WTC11 (cell line): ENCODE measurements around the gene PLPP2. TPM values are rescaled to one million over a fixed set of nuclear protein-coding genes. Genes with fewer than 3 reads are reported as not detected.

ENCODE experiments used
- ATAC-seq: fragments of 200-7000 bp; cut with Tn5 transposase; 2 replicates; pipeline ENCODE4 v1.10.0; 2021; ENCODE audit warnings: mild to moderate bottlenecking, moderate library complexity
- CTCF ChIA-PET: fragments of 300-600 bp; sonication (Branson Sonifier 250); formaldehyde crosslinking; loops from one replicate; lab custom pipeline; 2021; ENCODE audit warnings: antibody characterized with exemption; lab: Charles Lee
- POLR2A ChIA-PET: fragments of 350-600 bp; sonication (Branson Sonifier 250); formaldehyde crosslinking; loops from one replicate; lab custom pipeline; 2021; ENCODE audit warnings: antibody characterized with exemption; lab: Charles Lee
- DNase-seq: peaks from one replicate; pipeline ENCODE4 v3.0.0; 2021; ENCODE audit warnings: low spot score
- H3K27ac Mint-ChIP-seq: 2 replicates; pipeline ENCODE4 v1.8.0; 2021; ENCODE audit warnings: mixed read lengths
- H3K27me3 Mint-ChIP-seq: 2 replicates; pipeline ENCODE4 v1.8.0; 2021; ENCODE audit warnings: low read depth, mild to moderate bottlenecking, moderate library complexity, mixed read lengths
- H3K36me3 Mint-ChIP-seq: 2 replicates; pipeline ENCODE4 v1.8.0; 2021; ENCODE audit warnings: mixed read lengths
- H3K4me1 Mint-ChIP-seq: 2 replicates; pipeline ENCODE4 v1.8.0; 2022; ENCODE audit warnings: mixed read lengths
- H3K4me3 Mint-ChIP-seq: 2 replicates; pipeline ENCODE4 v1.8.0; 2021; ENCODE audit warnings: mild to moderate bottlenecking, moderate library complexity, mixed read lengths
- H3K9me3 Mint-ChIP-seq: 2 replicates; pipeline ENCODE4 v1.8.0; 2021; ENCODE audit warnings: mixed read lengths
- ATF1 ChIP-seq: sonication (generic); formaldehyde crosslinking; IDR thresholded peaks from 2 replicates; pipeline ENCODE4 v1.8.1; 2023; ENCODE audit warnings: mild to moderate bottlenecking, moderate library complexity, missing genetic modification reagents
- CREM ChIP-seq: sonication (generic); formaldehyde crosslinking; IDR thresholded peaks from 2 replicates; pipeline ENCODE4 v1.8.1; 2022; ENCODE audit warnings: mild to moderate bottlenecking, missing genetic modification reagents, moderate library complexity
- FOXP1 ChIP-seq: sonication (generic); formaldehyde crosslinking; IDR thresholded peaks from 2 replicates; pipeline ENCODE4 v1.8.0; 2022; ENCODE audit warnings: missing genetic modification reagents, mild to moderate bottlenecking, moderate library complexity, borderline replicate concordance
- GRHL2 ChIP-seq: fragments of 250-450 bp; sonication (Bioruptor Pico); IDR thresholded peaks from 2 replicates; pipeline ENCODE4 v1.8.0; 2022; ENCODE audit warnings: mild to moderate bottlenecking, moderate library complexity; ENCODE audit not compliant: insufficient replicate concordance, severe bottlenecking
- GTF2I ChIP-seq: fragments of 250-450 bp; sonication (Bioruptor Pico); conservative IDR thresholded peaks from 2 replicates; pipeline ENCODE4 v1.4.0; 2021; ENCODE audit warnings: mild to moderate bottlenecking
- HMGXB4 ChIP-seq: sonication (generic); formaldehyde crosslinking; IDR thresholded peaks from 2 replicates; pipeline ENCODE4 v1.8.1; 2023; ENCODE audit warnings: mild to moderate bottlenecking, moderate library complexity, missing genetic modification reagents
- JUN ChIP-seq: sonication (generic); formaldehyde crosslinking; IDR thresholded peaks from 2 replicates; pipeline ENCODE4 v1.8.0; 2023; ENCODE audit warnings: mild to moderate bottlenecking, missing genetic modification reagents
- MYBL2 ChIP-seq: sonication (generic); formaldehyde crosslinking; IDR thresholded peaks from 2 replicates; pipeline ENCODE4 v1.8.1; 2023; ENCODE audit warnings: mild to moderate bottlenecking, moderate library complexity, missing genetic modification reagents
- OVOL2 ChIP-seq: fragments of 250-450 bp; sonication (Bioruptor Pico); IDR thresholded peaks from 2 replicates; pipeline ENCODE4 v1.9.0; 2021; ENCODE audit warnings: mild to moderate bottlenecking, borderline replicate concordance
- SMAD3 ChIP-seq: sonication (generic); formaldehyde crosslinking; IDR thresholded peaks from 2 replicates; pipeline ENCODE4 v1.8.0; 2022; ENCODE audit warnings: missing genetic modification reagents, mild to moderate bottlenecking, borderline replicate concordance
- SP1 ChIP-seq: sonication (generic); formaldehyde crosslinking; conservative IDR thresholded peaks from 2 replicates; pipeline ENCODE4 v1.8.1; 2022; ENCODE audit warnings: missing genetic modification reagents
- TCF7 ChIP-seq: sonication (generic); formaldehyde crosslinking; IDR thresholded peaks from 2 replicates; pipeline ENCODE4 v1.8.0; 2022; ENCODE audit warnings: mild to moderate bottlenecking, low read depth, missing genetic modification reagents, moderate library complexity
- TEAD1 ChIP-seq: sonication (generic); formaldehyde crosslinking; IDR thresholded peaks from 2 replicates; pipeline ENCODE4 v1.8.0; 2022; ENCODE audit warnings: mild to moderate bottlenecking, missing genetic modification reagents
- ZBTB21 ChIP-seq: sonication (generic); formaldehyde crosslinking; IDR thresholded peaks from 2 replicates; pipeline ENCODE4 v1.8.1; 2023; ENCODE audit warnings: mild to moderate bottlenecking, missing genetic modification reagents, borderline replicate concordance
- ZBTB43 ChIP-seq: sonication (generic); formaldehyde crosslinking; IDR thresholded peaks from 2 replicates; pipeline ENCODE4 v1.8.1; 2023; ENCODE audit warnings: mild to moderate bottlenecking, missing genetic modification reagents
- ZNF232 ChIP-seq: sonication (generic); formaldehyde crosslinking; IDR thresholded peaks from 2 replicates; pipeline ENCODE4 v1.8.0; 2022; ENCODE audit warnings: mild to moderate bottlenecking, missing genetic modification reagents
- ZNF671 ChIP-seq: fragments of 250-450 bp; sonication (Bioruptor Pico); IDR thresholded peaks from 2 replicates; pipeline ENCODE4 v1.8.0; 2021; ENCODE audit warnings: mild to moderate bottlenecking
- ZSCAN18 ChIP-seq: fragments of 250-450 bp; sonication (Bioruptor Pico); IDR thresholded peaks from 2 replicates; pipeline ENCODE4 v2.1.2; 2022; ENCODE audit warnings: mild to moderate bottlenecking, moderate library complexity
- total RNA-seq: library from RNA; stranded (reverse); gene quantifications from 3 replicates; pipeline ENCODE4 v1.2.3, GENCODE V29; 2021
- TF ChIP-seq, protein P1 (sequence below): sonication (generic); formaldehyde crosslinking; IDR thresholded peaks from 2 replicates; pipeline ENCODE4 v1.8.1; 2022; ENCODE audit warnings: missing genetic modification reagents, borderline replicate concordance
- TF ChIP-seq, protein P2 (sequence below): sonication (generic); formaldehyde crosslinking; IDR thresholded peaks from 2 replicates; pipeline ENCODE4 v1.8.1; 2023; ENCODE audit warnings: mild to moderate bottlenecking, missing genetic modification reagents, moderate library complexity
- TF ChIP-seq, protein P3 (sequence below): sonication (generic); formaldehyde crosslinking; IDR thresholded peaks from 2 replicates; pipeline ENCODE4 v1.8.0; 2022; ENCODE audit warnings: mild to moderate bottlenecking, missing genetic modification reagents
- TF ChIP-seq, protein P4 (sequence below): sonication (generic); formaldehyde crosslinking; IDR thresholded peaks from 2 replicates; pipeline ENCODE4 v1.8.0; 2022; ENCODE audit warnings: mild to moderate bottlenecking, missing genetic modification reagents
- TF ChIP-seq, protein P5 (sequence below): fragments of 200-600 bp; IDR thresholded peaks from 2 replicates; pipeline ENCODE4 v1.8.0; 2022; ENCODE audit warnings: antibody characterized with exemption

PLPP2 gene
- total RNA-seq, 1 experiment from 2014 or later: 78.7 TPM

GRCh38 chr19:336067-336614 lies 44.9 kb upstream of the PLPP2 start:
- H3K27ac Mint-ChIP-seq: peak overlapping the region; percentile 60; the same call in 1 of the 2 replicates
- TF ChIP-seq MYBL2 (no peak), ZNF232 (no peak), OVOL2 (CRISPR knock-in tag) (no peak), JUN (CRISPR knock-in tag) (no peak)
- TF ChIP-seq, protein P1, sequence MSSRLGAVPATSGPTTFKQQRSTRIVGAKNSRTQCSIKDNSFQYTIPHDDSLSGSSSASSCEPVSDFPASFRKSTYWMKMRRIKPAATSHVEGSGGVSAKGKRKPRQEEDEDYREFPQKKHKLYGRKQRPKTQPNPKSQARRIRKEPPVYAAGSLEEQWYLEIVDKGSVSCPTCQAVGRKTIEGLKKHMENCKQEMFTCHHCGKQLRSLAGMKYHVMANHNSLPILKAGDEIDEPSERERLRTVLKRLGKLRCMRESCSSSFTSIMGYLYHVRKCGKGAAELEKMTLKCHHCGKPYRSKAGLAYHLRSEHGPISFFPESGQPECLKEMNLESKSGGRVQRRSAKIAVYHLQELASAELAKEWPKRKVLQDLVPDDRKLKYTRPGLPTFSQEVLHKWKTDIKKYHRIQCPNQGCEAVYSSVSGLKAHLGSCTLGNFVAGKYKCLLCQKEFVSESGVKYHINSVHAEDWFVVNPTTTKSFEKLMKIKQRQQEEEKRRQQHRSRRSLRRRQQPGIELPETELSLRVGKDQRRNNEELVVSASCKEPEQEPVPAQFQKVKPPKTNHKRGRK: no peak
- TF ChIP-seq, protein P2, sequence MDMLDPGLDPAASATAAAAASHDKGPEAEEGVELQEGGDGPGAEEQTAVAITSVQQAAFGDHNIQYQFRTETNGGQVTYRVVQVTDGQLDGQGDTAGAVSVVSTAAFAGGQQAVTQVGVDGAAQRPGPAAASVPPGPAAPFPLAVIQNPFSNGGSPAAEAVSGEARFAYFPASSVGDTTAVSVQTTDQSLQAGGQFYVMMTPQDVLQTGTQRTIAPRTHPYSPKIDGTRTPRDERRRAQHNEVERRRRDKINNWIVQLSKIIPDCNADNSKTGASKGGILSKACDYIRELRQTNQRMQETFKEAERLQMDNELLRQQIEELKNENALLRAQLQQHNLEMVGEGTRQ (CRISPR knock-in tag): peak; percentile 45; the same call in 1 of the 2 replicates
- TF ChIP-seq, all 79 proteins: peak for 1
- CTCF ChIA-PET: no interaction called here
- H3K27me3 Mint-ChIP-seq: no peaks in the 10 kb centered on the region
- H3K9me3 Mint-ChIP-seq: no peaks in the 10 kb centered on the region
- DNase-seq (no peak), ATAC-seq (no peak)
- H3K36me3 Mint-ChIP-seq: peaks cover 29% of the 10 kb centered on the region
- POLR2A ChIA-PET: no interaction called here
- peaks cover 5% of the 10 kb centered on the region for H3K4me1 Mint-ChIP-seq
- no peak overlapping the region for H3K4me3 Mint-ChIP-seq

DNA sequence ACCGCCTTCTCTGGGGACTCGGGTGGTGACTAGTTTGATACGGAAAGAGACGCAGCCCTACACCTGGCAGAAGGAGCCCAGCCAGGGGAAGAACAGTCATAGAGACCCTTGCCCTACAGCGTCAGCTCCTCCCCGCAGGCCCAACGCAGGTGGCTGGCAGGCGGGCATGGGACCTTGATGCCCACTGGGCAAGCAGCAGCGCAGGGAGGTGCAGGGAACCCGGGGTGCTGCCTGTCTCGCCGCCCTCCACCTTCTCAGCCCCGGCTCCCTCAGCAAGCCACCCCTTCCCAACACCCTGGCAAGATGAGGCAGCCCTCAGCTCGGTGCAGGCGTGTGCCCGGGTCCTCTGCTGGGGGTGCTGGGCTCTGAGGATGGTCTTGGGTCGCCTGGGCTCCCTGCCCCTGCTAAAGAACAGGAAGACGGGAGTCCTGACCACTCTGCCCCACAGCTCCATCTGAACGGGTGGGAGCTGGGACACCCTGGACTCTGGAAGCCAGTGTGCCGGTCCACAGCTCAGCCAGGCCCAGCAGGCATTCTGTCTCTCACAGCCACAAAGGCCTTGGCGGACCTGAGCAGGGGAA lies 44.4 kb upstream of the PLPP2 start:
- Mint-ChIP-seq H3K4me1 (peaks cover 2% of the 10 kb centered on the region; the same call in 1 of the 2 replicates), H3K4me3 (no peak overlapping the region), H3K27me3 (no peaks in the 10 kb centered on the region), H3K9me3 (peaks cover 3% of the 10 kb centered on the region), H3K36me3 (peaks cover 34% of the 10 kb centered on the region), H3K27ac (0 out of 2 replicates have a peak overlapping the region, but pooled peaks have one; percentile 23)
- ChIA-PET CTCF (no interaction called here), POLR2A (no interaction called here)
- ATAC-seq (no peak), DNase-seq (no peak)
- TF ChIP-seq TCF7 (CRISPR knock-in tag): no peak

DNA sequence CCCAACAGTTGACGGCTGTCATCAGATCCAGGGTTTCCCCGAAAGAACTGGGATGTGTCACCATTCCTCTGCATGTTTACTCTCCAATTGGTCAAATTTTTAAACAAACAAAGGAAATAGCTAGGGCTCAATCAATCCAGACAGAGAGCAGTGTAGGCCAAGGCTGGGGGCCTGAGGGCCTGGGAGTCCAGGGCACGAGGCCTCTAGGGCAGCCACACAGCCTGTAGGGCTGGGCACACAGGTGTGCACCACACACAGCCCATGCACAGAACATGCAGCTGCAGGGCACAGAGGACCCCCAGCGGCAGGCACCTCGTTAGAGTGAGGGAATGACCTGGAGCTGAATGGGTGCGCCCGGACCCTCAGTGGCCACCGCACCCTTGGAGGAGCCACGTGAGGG lies 43.9 kb upstream of the PLPP2 start:
- Mint-ChIP-seq H3K27ac (0 out of 2 replicates have a peak overlapping the region, but pooled peaks have one; percentile 19), H3K4me1 (no peaks in the 10 kb centered on the region; the same call in 1 of the 2 replicates), H3K36me3 (peaks cover 35% of the 10 kb centered on the region), H3K27me3 (no peaks in the 10 kb centered on the region), H3K9me3 (peaks cover 4% of the 10 kb centered on the region), H3K4me3 (no peak overlapping the region)
- CTCF ChIA-PET: no interaction called here
- TF ChIP-seq ATF1 (CRISPR knock-in tag): no peak
- no peak for TF ChIP-seq ZBTB21 (CRISPR knock-in tag)
- no peak for TF ChIP-seq SP1 (CRISPR knock-in tag)
- no peak for TF ChIP-seq ZSCAN18 (CRISPR knock-in tag)
- TF ChIP-seq, protein P3, sequence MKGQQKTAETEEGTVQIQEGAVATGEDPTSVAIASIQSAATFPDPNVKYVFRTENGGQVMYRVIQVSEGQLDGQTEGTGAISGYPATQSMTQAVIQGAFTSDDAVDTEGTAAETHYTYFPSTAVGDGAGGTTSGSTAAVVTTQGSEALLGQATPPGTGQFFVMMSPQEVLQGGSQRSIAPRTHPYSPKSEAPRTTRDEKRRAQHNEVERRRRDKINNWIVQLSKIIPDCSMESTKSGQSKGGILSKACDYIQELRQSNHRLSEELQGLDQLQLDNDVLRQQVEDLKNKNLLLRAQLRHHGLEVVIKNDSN (CRISPR knock-in tag): no peak
- TF ChIP-seq, protein P4, sequence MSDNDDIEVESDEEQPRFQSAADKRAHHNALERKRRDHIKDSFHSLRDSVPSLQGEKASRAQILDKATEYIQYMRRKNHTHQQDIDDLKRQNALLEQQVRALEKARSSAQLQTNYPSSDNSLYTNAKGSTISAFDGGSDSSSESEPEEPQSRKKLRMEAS (CRISPR knock-in tag): no peak
- no peak for TF ChIP-seq GTF2I (CRISPR knock-in tag)
- no peak for TF ChIP-seq HMGXB4 (CRISPR knock-in tag)
- no peak for TF ChIP-seq FOXP1 (CRISPR knock-in tag)
- TF ChIP-seq SMAD3 (CRISPR knock-in tag): no peak
- no peak for TF ChIP-seq ZBTB43 (CRISPR knock-in tag)
- TF ChIP-seq TEAD1 (CRISPR knock-in tag): no peak
- no peak for TF ChIP-seq ZNF671 (CRISPR knock-in tag)
- TF ChIP-seq CREM (CRISPR knock-in tag): no peak
- TF ChIP-seq GRHL2 (CRISPR knock-in tag): no peak
- TF ChIP-seq, protein P5, sequence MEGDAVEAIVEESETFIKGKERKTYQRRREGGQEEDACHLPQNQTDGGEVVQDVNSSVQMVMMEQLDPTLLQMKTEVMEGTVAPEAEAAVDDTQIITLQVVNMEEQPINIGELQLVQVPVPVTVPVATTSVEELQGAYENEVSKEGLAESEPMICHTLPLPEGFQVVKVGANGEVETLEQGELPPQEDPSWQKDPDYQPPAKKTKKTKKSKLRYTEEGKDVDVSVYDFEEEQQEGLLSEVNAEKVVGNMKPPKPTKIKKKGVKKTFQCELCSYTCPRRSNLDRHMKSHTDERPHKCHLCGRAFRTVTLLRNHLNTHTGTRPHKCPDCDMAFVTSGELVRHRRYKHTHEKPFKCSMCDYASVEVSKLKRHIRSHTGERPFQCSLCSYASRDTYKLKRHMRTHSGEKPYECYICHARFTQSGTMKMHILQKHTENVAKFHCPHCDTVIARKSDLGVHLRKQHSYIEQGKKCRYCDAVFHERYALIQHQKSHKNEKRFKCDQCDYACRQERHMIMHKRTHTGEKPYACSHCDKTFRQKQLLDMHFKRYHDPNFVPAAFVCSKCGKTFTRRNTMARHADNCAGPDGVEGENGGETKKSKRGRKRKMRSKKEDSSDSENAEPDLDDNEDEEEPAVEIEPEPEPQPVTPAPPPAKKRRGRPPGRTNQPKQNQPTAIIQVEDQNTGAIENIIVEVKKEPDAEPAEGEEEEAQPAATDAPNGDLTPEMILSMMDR: no peak
- ATAC-seq: no peak
- DNase-seq: no peak
- POLR2A ChIA-PET: no interaction called here
